ENCODE data around the gene CD22. TPM values are rescaled to one million over a fixed set of nuclear protein-coding genes. Genes with fewer than 3 reads are reported as not detected.

Gene CD22
- total and polyA plus RNA-seq, 2 of the 8 experiments (the other 6 are each of a cell fraction or from before 2014, with no cell fraction given): 0.06 to 0.60 TPM

GRCh38 chr19:35378356-35378755 is 49.4 kb downstream of the CD22 start (continued):
- no peak for TF ChIP-seq TCF12 (IDR thresholded peaks at IDR 0.05; ENCODE audit: low read depth, low read length)
- no peak for TF ChIP-seq ZNF274 (IDR thresholded peaks at IDR 0.05; ENCODE audit: borderline replicate concordance, extremely low read depth, low read length)
- TF ChIP-seq JUN (IDR thresholded peaks at IDR 0.05; ENCODE audit: low read depth, low read length): no peak
- TF ChIP-seq HDAC2 (IDR thresholded peaks at IDR 0.05; ENCODE audit: borderline replicate concordance in 1 of 2, low read depth in 2 of 2, low read length in 2 of 2): no peak
- no peak for TF ChIP-seq KDM1A (IDR thresholded peaks at IDR 0.05; ENCODE audit: borderline replicate concordance, low read length)
- TF ChIP-seq CREB1 (IDR thresholded peaks at IDR 0.05): no peak

All from H1 (cell line).